NCI-H446 (cell line): ENCODE results near the gene PLEKHH1.
A peak's percentile ranks its signal among the peaks of the same experiment; 100 is the strongest.

Experiments
- DNase-seq, 2 experiments: peaks; one replicate each; lab custom pipeline; 2025; lab: John Stamatoyannopoulos, UW

PLEKHH1 gene

DNA sequence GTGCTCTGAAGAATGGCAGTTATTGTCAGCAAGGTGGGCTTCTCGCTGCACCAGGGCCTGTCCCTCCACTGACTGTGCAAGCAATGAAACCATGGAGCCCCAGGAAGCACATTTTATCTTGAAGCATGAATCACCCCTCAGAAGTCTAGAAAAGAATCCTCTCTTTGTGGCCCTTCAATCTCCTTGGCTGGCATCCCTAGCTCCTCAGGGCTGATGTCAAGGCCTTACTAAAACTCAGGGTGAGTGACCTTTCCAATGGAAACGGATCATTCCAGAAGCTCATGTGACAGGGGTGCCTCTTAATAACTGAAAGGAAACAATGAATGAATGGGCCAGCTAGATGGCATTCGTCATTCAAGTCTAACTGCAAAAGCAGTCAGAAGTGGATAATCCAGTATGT, 22.3 kb upstream of the PLEKHH1 start:
- no peak for DNase-seq

- no peak for DNase-seq
Measured at GRCh38 chr14:67512463-67513310, 20.4 kb upstream of the PLEKHH1 start.

GRCh38 chr14:67513631-67514108, 19.4 kb upstream of the PLEKHH1 start:
- peak in 1 of 2 experiments; percentile 28 for DNase-seq

GRCh38 chr14:67514203-67514607, 18.9 kb upstream of the PLEKHH1 start:
- DNase-seq: peak in 1 of 2 experiments; percentile 37

DNA sequence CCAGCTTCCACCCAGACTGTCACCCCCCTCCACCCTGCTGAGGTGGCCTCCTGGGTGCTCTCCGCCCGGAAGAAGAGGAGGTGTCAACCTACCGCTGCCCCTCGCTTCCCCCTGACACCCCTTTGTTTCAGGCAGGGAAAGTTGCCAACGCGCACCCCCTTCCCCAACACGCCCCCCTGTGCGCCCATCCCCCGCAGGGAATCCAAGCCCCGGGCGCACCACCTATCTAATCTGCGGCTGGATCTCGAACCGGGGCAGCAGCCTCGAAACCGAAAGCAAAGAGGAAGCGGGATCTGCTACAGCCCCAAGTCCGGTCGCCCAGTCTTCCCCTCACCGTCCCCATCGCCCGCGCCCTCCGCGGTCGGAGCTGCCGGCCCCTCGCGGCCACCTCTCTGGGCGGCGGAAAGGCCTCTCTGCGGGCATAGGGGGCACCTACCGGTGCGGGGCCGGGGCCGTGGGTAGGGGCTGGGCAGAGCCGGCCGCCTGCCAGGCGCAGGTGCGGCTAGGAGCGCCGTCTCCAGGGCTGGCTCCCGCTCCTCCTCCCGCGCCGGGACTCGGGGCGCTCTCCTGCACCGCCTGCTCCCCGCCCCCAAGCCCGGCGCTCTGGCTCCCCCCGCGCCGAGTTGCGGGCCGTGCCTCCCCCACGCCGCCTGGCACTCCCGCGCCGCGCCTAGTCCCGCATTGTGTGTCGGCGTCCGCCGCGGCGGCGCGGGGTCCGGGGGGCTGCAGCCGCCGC, 18.3 kb upstream of the PLEKHH1 start:
- no peak for DNase-seq

GRCh38 chr14:67515386-67516079, 17.6 kb upstream of the PLEKHH1 start:
- no peak for DNase-seq

GRCh38 chr14:67516676-67517075, 16.4 kb upstream of the PLEKHH1 start:
- DNase-seq: no peak

- peak in 1 of 2 experiments; percentile 19 for DNase-seq
Measured at GRCh38 chr14:67517083-67517482, 16.0 kb upstream of the PLEKHH1 start.

GRCh38 chr14:67519406-67519805, 13.7 kb upstream of the PLEKHH1 start:
- no peak for DNase-seq

- DNase-seq: no peak
Measured at GRCh38 chr14:67520482-67520881, 12.6 kb upstream of the PLEKHH1 start.

DNA sequence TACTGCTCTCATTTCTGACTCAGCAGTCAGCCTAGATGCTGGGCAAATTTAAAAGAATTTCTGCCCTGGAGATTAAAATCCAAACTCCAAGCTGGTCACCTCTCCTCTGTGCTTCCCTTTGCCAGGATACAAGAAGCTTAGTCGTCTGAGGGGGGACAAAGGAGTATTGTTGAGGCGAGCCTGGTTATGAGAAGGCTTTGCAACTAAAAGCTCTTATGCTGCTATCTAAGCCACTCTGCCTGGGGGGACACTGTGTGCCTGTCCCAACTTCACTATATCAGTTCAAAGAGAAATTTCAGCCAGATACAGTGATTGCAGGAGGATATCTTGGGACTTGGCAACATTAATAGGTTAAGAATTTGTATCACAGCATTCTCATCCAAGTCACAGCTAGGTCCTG, 10.8 kb upstream of the PLEKHH1 start:
- DNase-seq: no peak

DNA sequence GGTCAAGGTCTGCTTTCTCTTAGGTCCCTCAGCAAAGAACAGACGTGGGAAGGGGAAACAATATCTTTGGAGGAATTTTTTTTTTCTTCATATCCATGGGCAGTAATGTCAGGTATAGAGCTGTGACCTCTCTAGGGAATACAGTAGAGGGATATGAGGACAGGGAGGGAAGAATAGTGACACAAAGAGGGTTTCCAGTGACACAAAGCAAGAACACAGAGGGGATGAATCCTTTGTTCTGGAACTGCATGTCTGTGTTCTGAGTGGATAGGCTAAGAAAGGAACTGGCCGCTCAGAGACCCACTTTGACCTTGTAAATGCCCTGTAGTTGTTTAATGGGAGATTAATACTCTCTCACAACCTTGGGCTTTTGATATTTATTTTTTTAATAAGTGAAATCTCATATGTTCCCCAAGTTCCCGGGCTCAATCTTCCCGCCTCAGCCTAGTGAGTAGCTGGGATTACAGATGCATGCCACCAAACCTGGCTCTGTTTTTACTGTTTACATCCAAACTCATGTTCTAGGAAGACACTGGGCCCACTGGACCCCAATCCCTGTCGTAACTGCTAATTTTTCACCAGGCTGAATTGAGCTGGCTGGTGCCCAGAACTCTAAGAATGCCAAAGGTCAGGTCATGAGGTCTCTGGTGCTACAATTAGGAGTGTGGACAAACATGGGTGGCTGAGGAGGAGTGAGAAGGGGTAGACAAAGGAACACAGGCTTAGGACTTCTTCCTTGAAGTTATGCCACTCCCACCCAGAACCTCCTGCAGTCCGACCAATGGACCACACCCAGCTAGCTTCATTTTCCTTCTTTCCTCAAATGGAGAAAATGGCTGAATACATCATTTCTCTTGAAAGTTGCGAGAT, 9.1 kb upstream of the PLEKHH1 start:
- no peak for DNase-seq

GRCh38 chr14:67524634-67524963, 8.5 kb upstream of the PLEKHH1 start:
- DNase-seq: no peak

GRCh38 chr14:67525389-67525788, 7.7 kb upstream of the PLEKHH1 start:
- DNase-seq: no peak

- no peak for DNase-seq
Measured at GRCh38 chr14:67526181-67526580, 6.9 kb upstream of the PLEKHH1 start.

GRCh38 chr14:67526676-67527459, 6.2 kb upstream of the PLEKHH1 start:
- DNase-seq: peak; percentile 26 to 49

GRCh38 chr14:67527756-67528155, 5.3 kb upstream of the PLEKHH1 start:
- no peak for DNase-seq

DNA sequence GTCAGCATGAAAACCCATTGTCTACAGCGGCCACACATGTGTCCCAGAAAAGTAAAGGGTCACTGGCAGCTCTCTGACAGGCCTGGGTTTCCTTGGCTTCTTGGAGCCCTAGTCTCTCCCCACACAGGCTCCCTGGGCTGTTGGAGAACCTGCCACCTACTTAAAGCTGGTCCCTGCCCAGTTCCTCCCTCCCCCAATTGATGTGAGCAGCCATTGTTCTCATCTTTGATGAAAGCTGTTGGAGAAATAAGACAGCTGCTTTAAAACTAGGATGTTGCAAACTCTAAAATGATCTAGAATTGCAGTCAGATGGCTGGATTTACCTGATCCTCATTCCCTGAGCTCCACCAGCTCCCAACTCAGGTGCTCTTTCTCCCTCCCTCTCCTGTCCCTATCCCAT, 4.8 kb upstream of the PLEKHH1 start:
- DNase-seq: no peak

DNA sequence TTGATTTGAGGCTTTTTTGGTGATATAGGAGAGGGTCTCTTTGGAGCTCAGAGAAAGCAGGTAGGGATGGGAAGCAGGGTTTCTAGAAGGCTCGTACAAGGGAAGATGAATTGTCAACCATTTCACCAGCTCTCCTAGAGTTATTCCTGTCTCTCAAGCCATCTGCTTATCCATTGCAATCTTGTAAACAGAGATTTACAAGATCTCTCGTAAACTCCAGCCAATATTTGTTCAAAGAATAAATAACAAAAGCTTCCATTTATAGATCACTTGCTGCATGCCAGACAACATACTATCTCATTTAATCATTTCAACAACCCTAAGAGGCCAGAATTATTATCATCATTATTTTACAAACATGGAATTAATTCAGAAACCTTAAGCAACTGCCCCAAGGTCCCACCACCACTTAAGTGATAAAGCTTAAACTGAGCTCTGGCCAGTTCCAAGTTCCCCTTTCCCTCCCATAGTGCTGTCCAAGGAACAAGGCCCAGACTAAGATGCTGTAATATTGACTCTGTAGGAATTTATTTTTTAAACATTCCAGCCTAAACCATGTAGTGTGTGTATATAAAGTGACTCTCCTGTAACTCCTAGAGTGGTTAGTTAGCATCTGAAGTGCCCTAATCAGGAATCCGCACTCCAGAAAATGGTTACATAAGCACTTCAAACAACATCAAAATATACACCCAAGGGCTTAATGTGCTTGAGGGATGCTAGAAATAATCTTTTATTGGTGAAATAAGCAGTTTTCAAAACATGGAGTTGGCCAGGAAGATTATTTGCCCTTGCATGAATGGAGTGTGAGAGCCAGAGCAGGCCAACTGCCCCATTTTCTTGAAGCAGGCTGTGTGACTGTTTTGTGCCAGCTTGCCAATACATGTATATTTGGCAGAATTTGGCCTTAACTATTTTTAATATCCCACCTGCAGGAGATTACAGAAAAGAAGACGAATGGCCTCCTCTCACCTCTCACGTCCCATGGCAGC, 2.8 kb upstream of the PLEKHH1 start:
- DNase-seq: no peak

DNA sequence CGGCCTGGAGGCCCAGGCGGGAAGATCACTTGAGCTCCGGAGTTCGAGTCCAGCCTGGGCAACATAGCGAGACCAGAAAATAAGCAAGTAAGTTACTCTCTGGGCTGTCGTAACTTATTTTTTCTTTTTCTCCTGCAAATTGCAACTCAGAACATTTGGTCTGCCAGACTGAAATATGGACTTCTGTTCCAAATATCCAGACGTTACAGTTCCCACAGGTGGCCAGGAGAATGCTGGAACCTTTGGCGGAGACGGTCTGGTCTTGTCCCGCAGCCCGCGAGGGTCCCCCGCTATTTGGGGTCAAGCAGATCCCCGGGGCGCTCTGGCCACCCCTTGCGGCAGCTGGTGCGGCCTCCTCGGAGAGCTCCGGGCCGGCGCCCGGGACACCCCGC, 488 bp upstream of the PLEKHH1 start:
- DNase-seq: peak in 1 of 2 experiments; percentile 4
